NOMO-1 treated with dmso at 0.1 percent for 144 hours (cell line): ENCODE data around the gene SLC25A12.
"Not testable (repeated sequence)": the region's sequence is repeated elsewhere in the genome, so short reads cannot be mapped to it uniquely, and the experiment has no call there.

ENCODE experiments used
- DNase-seq: peaks from one replicate; lab custom pipeline; 2025; ENCODE audit not compliant: unreplicated experiment; lab: John Stamatoyannopoulos, UW

SLC25A12 gene

GRCh38 chr2:171830039-171830438, 64.0 kb downstream of the SLC25A12 start:
- no peak for DNase-seq

- DNase-seq, result peak; percentile 10
Measured at GRCh38 chr2:171824086-171824485, 70.0 kb downstream of the SLC25A12 start.

GRCh38 chr2:171822525-171823322, 71.3 kb downstream of the SLC25A12 start:
- no peak for DNase-seq

GRCh38 chr2:171819453-171819852, 74.6 kb downstream of the SLC25A12 start:
- DNase-seq, result no peak

GRCh38 chr2:171814883-171815282, 79.2 kb downstream of the SLC25A12 start:
- no peak for DNase-seq

GRCh38 chr2:171814174-171814573, 79.9 kb downstream of the SLC25A12 start:
- DNase-seq, result no peak

- no peak for DNase-seq
Measured at GRCh38 chr2:171813729-171814128, 80.3 kb downstream of the SLC25A12 start.

GRCh38 chr2:171813126-171813525, 80.9 kb downstream of the SLC25A12 start:
- no peak for DNase-seq

- DNase-seq, result no peak
Measured at GRCh38 chr2:171811245-171811628, 82.8 kb downstream of the SLC25A12 start.

GRCh38 chr2:171810422-171811244, 83.4 kb downstream of the SLC25A12 start:
- DNase-seq, result no peak

- DNase-seq, result not testable (repeated sequence)
Measured at GRCh38 chr2:171808885-171809284, 85.2 kb downstream of the SLC25A12 start.

GRCh38 chr2:171807831-171808393, 86.1 kb downstream of the SLC25A12 start:
- DNase-seq, result no peak

GRCh38 chr2:171807119-171807518, 86.9 kb downstream of the SLC25A12 start:
- no peak for DNase-seq

- DNase-seq, result no peak
Measured at GRCh38 chr2:171804456-171804855, 89.6 kb downstream of the SLC25A12 start.

GRCh38 chr2:171803757-171804156, 90.3 kb downstream of the SLC25A12 start:
- DNase-seq, result no peak

GRCh38 chr2:171800639-171801038, 93.4 kb downstream of the SLC25A12 start:
- no peak for DNase-seq

- DNase-seq, result peak; percentile 65
Measured at GRCh38 chr2:171798156-171798820, 95.8 kb downstream of the SLC25A12 start.

GRCh38 chr2:171794918-171795317, 99.1 kb downstream of the SLC25A12 start:
- no peak for DNase-seq

GRCh38 chr2:171793691-171794678, 100.1 kb downstream of the SLC25A12 start:
- DNase-seq, result no peak
